Stomach smooth muscle (tissue), 2 donors: Measurements from ENCODE around the gene MTG2.

ENCODE experiments used
- H3K27ac ChIP-seq: one replicate; pipeline ENCODE4 v1.7.0; 2013; ENCODE audit warnings: mild to moderate bottlenecking, low read length, inconsistent platforms
- H3K27me3 ChIP-seq, 2 donors: one replicate each; pipeline ENCODE4 v1.7.0; 2013; ENCODE audit warnings: low read length in 2 of 2; ENCODE audit not compliant: insufficient read depth in 2 of 2, control insufficient read depth in 1 of 2
- H3K36me3 ChIP-seq, 2 donors: one replicate each; pipeline ENCODE4 v1.7.0; 2013; ENCODE audit warnings: low read length in 2 of 2; ENCODE audit not compliant: control insufficient read depth in 2 of 2, insufficient read depth in 2 of 2
- H3K4me1 ChIP-seq: one replicate; pipeline ENCODE4 v1.7.0; 2013; ENCODE audit warnings: low read length; ENCODE audit not compliant: control insufficient read depth, insufficient read depth
- H3K4me3 ChIP-seq, 2 donors: one replicate each; pipeline ENCODE4 v1.7.0; 2013; ENCODE audit warnings: low read length in 2 of 2
- H3K9ac ChIP-seq, 2 donors: one replicate each; pipeline ENCODE4 v1.7.0; 2013; ENCODE audit warnings: low read length in 2 of 2, mild to moderate bottlenecking in 1 of 2
- H3K9me3 ChIP-seq, 2 donors: one replicate each; pipeline ENCODE4 v1.7.0; 2013; ENCODE audit warnings: low read length in 2 of 2; ENCODE audit not compliant: control insufficient read depth in 2 of 2
- donor health status: healthy.
- donor health status: Pancreatic carcinoma.

The MTG2 gene

GRCh38 chr20:62208061-62208794 is 25.4 kb downstream of the MTG2 start:
- Histone ChIP-seq H3K9me3 (no peaks in the 10 kb centered on the region), H3K4me1 (no peaks in the 10 kb centered on the region), H3K36me3 (peaks cover 0 to under 1% of the 10 kb centered on the region in 2 donors), H3K4me3 (no peak overlapping the region), H3K27ac (no peak overlapping the region), H3K27me3 (peaks cover 29 to 32% of the 10 kb centered on the region in 2 donors), H3K9ac (no peak overlapping the region)

- Histone ChIP-seq H3K9me3 (no peaks in the 10 kb centered on the region), H3K36me3 (no peaks in the 10 kb centered on the region), H3K4me3 (no peak overlapping the region), H3K27me3 (peaks cover 32 to 33% of the 10 kb centered on the region in 2 donors), H3K27ac (no peak overlapping the region), H3K4me1 (no peaks in the 10 kb centered on the region), H3K9ac (no peak overlapping the region)
These were observed 26.2 kb downstream of the MTG2 start for GRCh38 chr20:62208795-62209755.

GRCh38 chr20:62209850-62210495 is 27.1 kb downstream of the MTG2 start:
- no peaks in the 10 kb centered on the region for H3K36me3 ChIP-seq
- no peak overlapping the region for H3K4me3 ChIP-seq
- no peaks in the 10 kb centered on the region for H3K4me1 ChIP-seq
- no peak overlapping the region for H3K9ac ChIP-seq
- no peak overlapping the region for H3K27ac ChIP-seq
- no peaks in the 10 kb centered on the region for H3K9me3 ChIP-seq
- peaks cover 40% of the 10 kb centered on the region in 2 donors for H3K27me3 ChIP-seq

- Histone ChIP-seq H3K4me3 (no peak overlapping the region), H3K27ac (no peak overlapping the region), H3K9me3 (no peaks in the 10 kb centered on the region), H3K9ac (no peak overlapping the region), H3K4me1 (no peaks in the 10 kb centered on the region), H3K36me3 (no peaks in the 10 kb centered on the region), H3K27me3 (peaks cover 45% of the 10 kb centered on the region in 2 donors)
These were observed 27.6 kb downstream of the MTG2 start for GRCh38 chr20:62210496-62210855.

GRCh38 chr20:62211216-62211615 is 28.4 kb downstream of the MTG2 start:
- no peaks in the 10 kb centered on the region for H3K4me1 ChIP-seq
- H3K27me3 ChIP-seq, result peaks cover 45 to 50% of the 10 kb centered on the region in 2 donors
- H3K4me3 ChIP-seq, result no peak overlapping the region
- H3K9me3 ChIP-seq, result no peaks in the 10 kb centered on the region
- no peaks in the 10 kb centered on the region for H3K36me3 ChIP-seq
- no peak overlapping the region for H3K27ac ChIP-seq
- H3K9ac ChIP-seq, result no peak overlapping the region

- Histone ChIP-seq H3K27ac (no peak overlapping the region), H3K9me3 (no peaks in the 10 kb centered on the region), H3K36me3 (no peaks in the 10 kb centered on the region), H3K27me3 (peaks cover 46 to 50% of the 10 kb centered on the region in 2 donors), H3K4me3 (no peak overlapping the region), H3K9ac (no peak overlapping the region), H3K4me1 (no peaks in the 10 kb centered on the region)
These were observed 29.0 kb downstream of the MTG2 start for GRCh38 chr20:62211769-62212288.

GRCh38 chr20:62212299-62212698 is 29.5 kb downstream of the MTG2 start:
- Histone ChIP-seq H3K36me3 (no peaks in the 10 kb centered on the region), H3K4me1 (no peaks in the 10 kb centered on the region), H3K27ac (no peak overlapping the region), H3K27me3 (peaks cover 50 to 54% of the 10 kb centered on the region in 2 donors), H3K9me3 (no peaks in the 10 kb centered on the region), H3K9ac (no peak overlapping the region), H3K4me3 (no peak overlapping the region)

GRCh38 chr20:62214067-62214466 is 31.2 kb downstream of the MTG2 start:
- Histone ChIP-seq H3K36me3 (no peaks in the 10 kb centered on the region), H3K27me3 (peaks cover 62 to 71% of the 10 kb centered on the region in 2 donors), H3K4me1 (no peaks in the 10 kb centered on the region), H3K4me3 (no peak overlapping the region), H3K9me3 (no peaks in the 10 kb centered on the region), H3K27ac (no peak overlapping the region), H3K9ac (no peak overlapping the region)

GRCh38 chr20:62215020-62215990 is 32.5 kb downstream of the MTG2 start:
- H3K27ac ChIP-seq, result no peak overlapping the region
- no peaks in the 10 kb centered on the region for H3K9me3 ChIP-seq
- peaks cover 6% of the 10 kb centered on the region for H3K4me1 ChIP-seq
- no peak overlapping the region for H3K9ac ChIP-seq
- H3K27me3 ChIP-seq, result peaks cover 55 to 66% of the 10 kb centered on the region in 2 donors
- no peak overlapping the region for H3K4me3 ChIP-seq
- no peaks in the 10 kb centered on the region for H3K36me3 ChIP-seq
